GM19438 (cell line): Measurements from ENCODE around the gene DDX41.

Experiments
- ATAC-seq: cut with Tn5 transposase; IDR thresholded peaks from one replicate; pipeline ENCODE4 v1.9.1; 2021; ENCODE audit warnings: low read depth; ENCODE audit not compliant: unreplicated experiment

DDX41 gene

DNA sequence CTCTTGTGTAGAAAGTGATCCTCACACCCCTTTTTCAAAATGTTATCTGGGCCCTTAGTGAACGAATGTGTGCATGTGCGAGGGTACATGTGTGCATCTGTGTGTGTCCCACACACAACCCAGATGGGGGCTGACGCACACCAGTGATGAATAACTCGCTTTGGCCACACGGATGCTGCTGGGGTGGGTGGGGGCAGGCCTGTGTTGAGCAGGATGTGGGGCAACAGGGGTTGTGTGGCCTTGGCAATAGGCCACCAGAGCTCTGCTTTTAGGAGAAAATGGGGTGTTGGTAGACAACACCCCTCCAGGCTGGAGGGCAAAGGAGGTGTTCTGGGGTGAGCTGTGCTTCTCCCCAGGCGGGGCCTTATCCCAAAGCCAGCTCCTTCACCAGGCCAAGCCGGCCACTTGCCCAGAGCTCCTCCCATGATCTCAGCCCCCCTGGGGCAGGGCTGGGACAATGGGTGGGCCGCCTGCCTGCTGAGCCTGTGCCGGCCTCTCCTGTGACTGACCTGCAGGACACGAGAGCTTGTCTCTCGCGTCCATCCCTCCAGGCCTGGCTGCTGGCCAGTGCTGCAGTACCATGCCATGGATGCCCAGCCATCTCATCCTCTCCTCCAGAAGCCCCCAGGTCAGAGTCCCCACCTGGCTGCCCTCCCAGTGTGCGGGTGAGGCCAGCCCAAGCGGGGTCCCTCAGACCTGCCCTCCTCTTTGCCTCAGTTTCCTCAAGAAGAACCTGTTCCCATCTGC lies 45.0 kb downstream of the DDX41 start:
- ATAC-seq = no peak

DNA sequence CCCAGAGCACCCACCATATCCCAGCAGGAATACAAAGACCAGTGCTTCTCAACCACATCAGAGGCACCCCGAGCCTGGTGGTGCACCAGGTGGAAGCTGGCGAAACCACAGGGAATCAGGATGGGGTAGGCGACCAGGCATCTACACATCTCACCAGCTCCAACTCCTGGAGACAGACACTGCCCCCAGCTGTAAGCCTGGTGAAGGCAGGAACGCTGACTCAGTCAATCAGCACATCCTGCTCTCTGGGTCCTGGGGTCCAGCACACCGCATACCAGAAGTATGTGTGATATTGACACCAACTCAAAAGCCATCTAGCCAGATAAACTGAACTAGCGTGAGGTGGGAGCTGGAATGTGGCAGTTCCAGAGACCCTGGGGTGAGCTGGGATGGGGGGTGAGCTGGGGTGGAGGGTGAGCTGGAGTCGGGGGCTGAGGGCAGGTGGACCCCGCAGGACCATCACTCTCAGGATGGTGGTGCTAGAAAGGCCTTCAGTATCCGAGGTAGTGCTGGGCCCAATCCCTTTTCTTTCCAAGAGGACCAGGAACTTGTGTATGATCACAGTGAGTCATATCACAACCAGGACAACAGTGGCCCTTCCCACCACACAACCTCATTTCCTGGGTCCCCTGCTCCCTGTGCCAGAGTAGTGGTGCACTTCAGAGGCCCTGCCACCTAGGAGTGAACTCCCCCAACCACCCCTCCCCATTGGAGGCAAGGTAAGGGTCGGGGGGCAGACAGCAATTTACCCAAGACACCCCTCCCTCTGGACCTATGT lies 45.8 kb downstream of the DDX41 start:
- no peak for ATAC-seq

DNA sequence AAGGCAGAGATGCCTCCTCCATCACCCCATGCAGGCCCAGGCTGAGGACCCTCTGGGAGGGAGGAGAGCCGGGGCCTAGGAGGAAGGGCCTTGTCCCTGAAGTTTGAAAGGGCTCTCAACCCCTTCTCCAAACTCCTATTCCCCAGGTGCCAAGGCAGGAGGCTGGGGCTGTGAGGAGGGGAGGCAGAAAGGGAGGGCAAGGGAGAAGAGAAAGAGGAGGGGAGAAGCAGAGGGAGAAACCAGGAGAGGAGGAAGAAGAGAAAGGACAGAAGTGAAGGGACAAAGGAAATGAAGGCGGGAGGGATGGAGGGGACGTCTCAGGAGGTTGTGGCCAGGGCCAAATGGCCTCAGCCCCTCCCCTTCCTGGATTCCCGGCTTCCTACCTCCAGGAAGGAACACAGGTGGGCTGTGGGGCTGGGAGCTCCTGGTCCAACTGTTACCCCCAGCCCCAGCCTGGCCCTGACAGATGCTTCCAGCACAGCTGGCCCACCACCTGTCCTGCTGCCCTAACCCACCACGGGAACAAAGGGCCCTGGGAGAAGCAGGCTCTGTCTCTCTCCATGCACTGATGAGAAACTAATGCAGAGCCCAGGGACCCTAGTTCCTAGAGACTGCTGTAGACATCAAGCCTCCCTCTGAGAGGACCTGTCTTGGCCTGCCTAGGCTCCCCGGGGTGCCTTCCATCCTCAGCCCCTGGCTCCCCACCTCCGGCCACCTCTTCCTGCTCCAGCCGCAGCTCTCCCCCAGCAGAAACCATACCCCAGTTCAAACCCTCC lies 46.8 kb downstream of the DDX41 start:
- ATAC-seq = no peak

GRCh38 chr5:177468685-177469628 lies 47.8 kb downstream of the DDX41 start:
- ATAC-seq = no peak

DNA sequence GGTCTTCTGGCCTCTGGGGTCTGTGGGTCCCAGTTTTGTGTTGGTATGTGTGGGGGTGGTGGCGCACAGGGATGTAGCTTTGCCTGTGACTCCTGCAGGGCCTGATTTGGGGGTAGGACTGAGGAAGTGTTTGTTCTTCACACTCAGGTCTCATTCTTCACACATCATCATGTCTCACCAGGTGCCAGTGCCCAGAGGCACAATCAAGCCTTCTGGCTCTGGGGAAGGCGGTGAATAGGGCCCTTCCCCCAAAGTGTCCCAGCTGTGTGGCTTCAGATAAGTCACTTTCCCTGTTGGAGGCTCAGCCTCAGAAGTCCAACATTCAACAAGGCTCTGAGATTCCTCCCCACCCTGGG lies 48.5 kb downstream of the DDX41 start:
- ATAC-seq = no peak

GRCh38 chr5:177467436-177467835 lies 49.3 kb downstream of the DDX41 start:
- no peak for ATAC-seq

DNA sequence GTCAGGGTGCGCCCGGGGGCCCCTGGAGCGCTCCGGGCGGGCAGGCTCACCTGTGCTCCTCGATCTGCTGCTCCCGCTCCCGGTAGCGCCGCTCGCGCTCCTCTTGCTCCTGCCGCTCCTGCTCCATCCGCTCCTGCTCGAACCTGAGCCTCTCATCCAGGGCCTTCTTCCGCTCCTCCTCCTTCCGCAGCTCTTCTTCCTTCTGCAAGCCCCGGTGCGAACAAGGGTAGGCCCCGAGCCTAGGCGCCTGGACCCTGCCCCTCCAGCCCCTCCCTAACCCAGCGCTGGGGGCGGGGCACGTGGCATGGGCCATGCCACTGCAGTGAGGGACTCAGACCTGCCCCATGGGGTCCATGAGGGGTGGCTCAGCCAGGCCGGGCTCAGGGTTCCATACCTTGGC lies 49.9 kb downstream of the DDX41 start:
- no peak for ATAC-seq

DNA sequence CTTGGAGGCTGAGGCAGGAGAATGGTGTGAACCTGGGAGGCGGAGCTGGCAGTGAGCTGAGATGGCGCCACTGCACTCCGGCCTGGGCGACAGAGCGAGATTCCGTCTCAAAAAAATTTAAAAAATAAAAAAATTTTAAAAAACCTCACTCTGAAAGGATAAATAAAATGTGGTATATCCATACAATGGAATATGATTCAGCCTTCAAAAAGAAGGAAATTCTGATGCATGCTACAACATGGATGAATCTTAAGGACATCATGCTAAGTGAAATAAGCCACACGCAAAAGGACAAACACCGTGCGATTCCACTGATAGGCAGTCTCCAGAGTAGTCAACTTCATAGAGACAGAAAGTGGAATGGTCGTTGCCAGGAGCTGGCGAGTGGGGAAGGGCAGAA lies 51.7 kb downstream of the DDX41 start:
- no peak for ATAC-seq

GRCh38 chr5:177462021-177462670 lies 54.6 kb downstream of the DDX41 start:
- no peak for ATAC-seq
